PC-3 (cell line): ENCODE results near the gene C14orf93. TPM values are rescaled to one million over a fixed set of nuclear protein-coding genes. Genes with fewer than 3 reads are reported as not detected.

Source experiments
- ATAC-seq: fragments of 200-7000 bp; cut with Tn5 transposase; 2 replicates; pipeline ENCODE4 v1.9.1; 2020; ENCODE audit warnings: mild to moderate bottlenecking, moderate library complexity
- BruUV-seq: library from RNA; stranded (reverse); fragments of 400-500 nt; replicated peaks from 2 replicates; lab custom pipeline; 2021; lab: Mats Ljungman, UMichigan
- CTCF ChIA-PET: fragments of 300-600 bp; sonication (Branson Sonifier 250); formaldehyde crosslinking; loops from one replicate; lab custom pipeline; 2022; ENCODE audit warnings: antibody characterized with exemption; lab: Charles Lee
- POLR2A ChIA-PET: fragments of 300-600 bp; sonication (Branson Sonifier 250); formaldehyde crosslinking; loops from one replicate; lab custom pipeline; 2022; ENCODE audit warnings: antibody characterized with exemption; ENCODE audit not compliant: unreplicated experiment; lab: Charles Lee
- DNase-seq: peaks from one replicate; pipeline ENCODE4 v3.0.0-alpha.2; 2015
- H2AFZ ChIP-seq: fragments of 300-600 bp; sonication (generic); 2 replicates; pipeline ENCODE4 v1.6.0; 2016; ENCODE audit warnings: antibody characterized with exemption, low read length
- H3F3A ChIP-seq: fragments of 300-600 bp; sonication (generic); one replicate; pipeline ENCODE4 v1.6.0; 2017; ENCODE audit warnings: antibody characterized with exemption, low read length, control low read depth, mild to moderate bottlenecking; ENCODE audit not compliant: unreplicated experiment
- H3K27ac ChIP-seq: fragments of 300-600 bp; sonication (generic); 2 replicates; pipeline ENCODE4 v1.5.1; 2016; ENCODE audit warnings: mild to moderate bottlenecking, low read length
- H3K27me3 ChIP-seq: fragments of 300-600 bp; sonication (generic); 2 replicates; pipeline ENCODE4 v1.6.1; 2016; ENCODE audit warnings: low read length, mixed read lengths
- H3K36me3 ChIP-seq: fragments of 300-600 bp; sonication (generic); 2 replicates; pipeline ENCODE4 v1.6.1; 2016; ENCODE audit warnings: low read depth, mixed run types, low read length, mixed read lengths
- H3K4me1 ChIP-seq: fragments of 300-600 bp; sonication (generic); 2 replicates; pipeline ENCODE4 v1.5.1; 2016; ENCODE audit warnings: low read length; ENCODE audit not compliant: insufficient read depth
- H3K4me2 ChIP-seq: fragments of 300-600 bp; sonication (generic); 2 replicates; pipeline ENCODE4 v1.6.0; 2016; ENCODE audit warnings: low read length
- H3K4me3 ChIP-seq: fragments of 300-600 bp; sonication (generic); 2 replicates; pipeline ENCODE4 v1.5.1; 2016; ENCODE audit warnings: mild to moderate bottlenecking, low read length, mixed read lengths
- H3K79me2 ChIP-seq: fragments of 300-600 bp; sonication (generic); 2 replicates; pipeline ENCODE4 v1.6.1; 2017; ENCODE audit warnings: low read length, mixed read lengths
- H3K9ac ChIP-seq: fragments of 300-600 bp; sonication (generic); 2 replicates; pipeline ENCODE4 v1.6.0; 2016; ENCODE audit warnings: mild to moderate bottlenecking, low read length
- H3K9me2 ChIP-seq: fragments of 300-600 bp; sonication (generic); replicated peaks from 2 replicates; pipeline ENCODE4 v1.6.1; 2016; ENCODE audit warnings: mixed run types, low read length, mixed read lengths
- H3K9me3 ChIP-seq: fragments of 300-600 bp; sonication (generic); 2 replicates; pipeline ENCODE4 v1.6.1; 2016; ENCODE audit warnings: low read length, mixed read lengths
- H4K20me1 ChIP-seq: fragments of 300-600 bp; sonication (generic); 2 replicates; pipeline ENCODE4 v1.6.1; 2016; ENCODE audit warnings: low read length, mixed read lengths
- CTCF ChIP-seq: fragments of 300-600 bp; sonication (generic); conservative IDR thresholded peaks from 2 replicates; pipeline ENCODE4 v1.5.1; 2017; ENCODE audit warnings: antibody characterized with exemption, low read depth, mild to moderate bottlenecking, low read length
- EZH2 ChIP-seq: fragments of 300-600 bp; sonication (generic); IDR thresholded peaks from one replicate; pipeline ENCODE4 v1.6.1; 2017; ENCODE audit warnings: antibody characterized with exemption, mild to moderate bottlenecking, low read length; ENCODE audit not compliant: unreplicated experiment
- EZH2phosphoT487 ChIP-seq: fragments of 300-600 bp; sonication (generic); IDR thresholded peaks from 2 replicates; pipeline ENCODE4 v1.6.1; 2018; ENCODE audit warnings: mild to moderate bottlenecking, antibody characterized with exemption, low read length, borderline replicate concordance
- intact Hi-C: fragments of 100-400 bp; cut with micrococcal nuclease; formaldehyde crosslinking; loops from 2 replicates; pipeline ENCODE4 v1.9.0; 2023
- total RNA-seq: library from RNA; depleted of rRNA; stranded (reverse); fragments of >200 nt; gene quantifications from 2 replicates; pipeline ENCODE4 v1.2.3, GENCODE V29; 2014

The C14orf93 gene
- total RNA-seq, 1 experiment from 2014 or later: 5.8 TPM

DNA sequence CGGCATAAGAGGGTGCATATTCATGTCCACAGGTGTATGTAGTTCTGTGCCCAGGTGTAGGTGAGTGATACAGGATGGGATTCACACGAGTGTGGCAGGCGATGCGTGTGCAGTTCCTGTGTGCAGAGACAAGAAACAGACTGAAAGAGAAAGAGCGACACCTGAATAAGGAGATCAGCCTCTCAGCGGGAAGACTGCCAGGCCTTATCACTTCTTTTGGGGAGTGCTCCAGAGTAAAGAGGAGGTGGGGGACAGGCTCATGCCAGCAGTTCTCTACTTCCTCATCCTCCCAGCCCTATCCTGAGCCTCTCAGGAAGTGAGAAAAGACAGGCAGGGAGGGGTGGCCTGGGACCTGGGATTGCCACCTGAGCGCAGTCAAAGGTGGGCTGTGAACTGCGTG lies 34.9 kb upstream of the C14orf93 start:
- ATAC-seq: no peak
- no TSS peak for BruUV-seq
- no peaks in the 10 kb centered on the region for H3K79me2 ChIP-seq
- no peak overlapping the region for H2AFZ ChIP-seq
- intact Hi-C loops: no loop called here
- H3K27me3 ChIP-seq: no peaks in the 10 kb centered on the region
- H3K4me3 ChIP-seq: no peak overlapping the region
- H3K4me1 ChIP-seq: peaks cover 20% of the 10 kb centered on the region
- no peaks in the 10 kb centered on the region for H3K9me2 ChIP-seq
- POLR2A ChIA-PET: no interaction called here
- CTCF ChIA-PET: no interaction called here
- no peaks in the 10 kb centered on the region for H4K20me1 ChIP-seq
- TF ChIP-seq EZH2phosphoT487: no peak
- TF ChIP-seq CTCF: no peak
- TF ChIP-seq EZH2: no peak
- no peaks in the 10 kb centered on the region for H3K36me3 ChIP-seq
- H3K9ac ChIP-seq: no peak overlapping the region
- H3K4me2 ChIP-seq: no peak overlapping the region
- H3K27ac ChIP-seq: no peak overlapping the region
- no peaks in the 10 kb centered on the region for H3K9me3 ChIP-seq
- H3F3A ChIP-seq: no peaks in the 10 kb centered on the region
- DNase-seq: no peak

DNA sequence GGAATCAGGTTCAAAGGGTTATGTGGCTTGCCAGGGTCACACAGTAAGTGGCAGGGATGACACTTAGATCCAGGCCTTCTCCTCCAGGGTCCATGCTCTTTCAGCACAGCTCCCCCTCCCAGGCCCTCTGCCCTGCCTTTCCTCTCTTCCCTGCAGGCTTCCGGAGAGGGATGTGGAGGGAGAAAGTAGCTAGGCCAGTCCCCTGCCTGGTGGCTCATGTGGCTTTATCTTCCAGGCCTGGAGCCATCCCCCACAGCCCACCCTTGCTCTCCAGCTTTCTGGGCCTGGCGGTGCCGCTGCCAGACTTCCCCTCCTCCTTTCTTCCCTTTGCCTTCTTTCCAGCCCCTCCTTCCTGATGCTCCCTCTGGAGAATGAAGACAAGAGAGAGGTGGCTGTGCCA lies 33.8 kb upstream of the C14orf93 start:
- Histone ChIP-seq H3K27me3 (no peaks in the 10 kb centered on the region), H3F3A (no peaks in the 10 kb centered on the region), H3K9me3 (no peaks in the 10 kb centered on the region), H3K4me2 (no peak overlapping the region), H3K9me2 (no peaks in the 10 kb centered on the region), H3K4me1 (peaks cover 20% of the 10 kb centered on the region), H2AFZ (no peak overlapping the region), H3K27ac (no peak overlapping the region), H4K20me1 (no peaks in the 10 kb centered on the region), H3K79me2 (no peaks in the 10 kb centered on the region), H3K36me3 (no peaks in the 10 kb centered on the region), H3K4me3 (no peak overlapping the region), H3K9ac (no peak overlapping the region)
- BruUV-seq: no TSS peak
- intact Hi-C loops: no loop called here
- POLR2A ChIA-PET: no interaction called here
- DNase-seq (no peak), ATAC-seq (no peak)
- TF ChIP-seq EZH2phosphoT487 (no peak), CTCF (no peak), EZH2 (no peak)
- CTCF ChIA-PET: no interaction called here

- Histone ChIP-seq H3K27ac (no peak overlapping the region), H4K20me1 (no peaks in the 10 kb centered on the region), H3K36me3 (no peaks in the 10 kb centered on the region), H3K9ac (no peak overlapping the region), H3K27me3 (no peaks in the 10 kb centered on the region), H3K4me2 (no peak overlapping the region), H3K9me2 (no peaks in the 10 kb centered on the region), H3K4me3 (no peak overlapping the region), H2AFZ (no peak overlapping the region), H3K79me2 (no peaks in the 10 kb centered on the region), H3K4me1 (peaks cover 20% of the 10 kb centered on the region), H3F3A (no peaks in the 10 kb centered on the region), H3K9me3 (no peaks in the 10 kb centered on the region)
- ATAC-seq (no peak), DNase-seq (no peak)
- ChIA-PET CTCF (no interaction called here), POLR2A (no interaction called here)
- no TSS peak for BruUV-seq
- intact Hi-C loops: no loop called here
- no peak for TF ChIP-seq CTCF
- no peak for TF ChIP-seq EZH2phosphoT487
- no peak for TF ChIP-seq EZH2
These were observed 33.2 kb upstream of the C14orf93 start for GRCh38 chr14:23043145-23043544.
